ENCODE measurements around the gene ANKS6.

DNA sequence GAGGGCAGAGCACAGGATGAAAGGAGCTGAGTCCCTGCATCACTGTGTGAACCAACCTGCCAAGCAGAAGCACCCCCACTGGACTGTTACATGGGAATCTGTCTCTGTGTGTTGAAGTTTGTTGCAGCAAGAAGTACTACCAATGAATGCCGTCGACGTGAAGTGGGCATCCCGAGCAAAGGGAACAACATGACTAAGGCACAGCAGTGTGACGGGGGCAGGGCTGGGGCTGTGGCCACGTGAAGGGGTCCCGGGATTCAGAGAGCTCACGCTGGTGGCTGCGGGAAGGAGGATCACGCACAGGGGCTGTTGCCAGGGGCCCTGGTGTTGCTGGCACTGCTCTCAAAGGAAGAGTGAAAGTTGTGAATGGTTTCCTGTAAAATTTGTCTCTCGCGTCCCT lies 60.1 kb downstream of the ANKS6 start:
- TF ChIP-seq POLR2A (IDR thresholded peaks at IDR 0.05): no peak
- TF ChIP-seq, protein P1, sequence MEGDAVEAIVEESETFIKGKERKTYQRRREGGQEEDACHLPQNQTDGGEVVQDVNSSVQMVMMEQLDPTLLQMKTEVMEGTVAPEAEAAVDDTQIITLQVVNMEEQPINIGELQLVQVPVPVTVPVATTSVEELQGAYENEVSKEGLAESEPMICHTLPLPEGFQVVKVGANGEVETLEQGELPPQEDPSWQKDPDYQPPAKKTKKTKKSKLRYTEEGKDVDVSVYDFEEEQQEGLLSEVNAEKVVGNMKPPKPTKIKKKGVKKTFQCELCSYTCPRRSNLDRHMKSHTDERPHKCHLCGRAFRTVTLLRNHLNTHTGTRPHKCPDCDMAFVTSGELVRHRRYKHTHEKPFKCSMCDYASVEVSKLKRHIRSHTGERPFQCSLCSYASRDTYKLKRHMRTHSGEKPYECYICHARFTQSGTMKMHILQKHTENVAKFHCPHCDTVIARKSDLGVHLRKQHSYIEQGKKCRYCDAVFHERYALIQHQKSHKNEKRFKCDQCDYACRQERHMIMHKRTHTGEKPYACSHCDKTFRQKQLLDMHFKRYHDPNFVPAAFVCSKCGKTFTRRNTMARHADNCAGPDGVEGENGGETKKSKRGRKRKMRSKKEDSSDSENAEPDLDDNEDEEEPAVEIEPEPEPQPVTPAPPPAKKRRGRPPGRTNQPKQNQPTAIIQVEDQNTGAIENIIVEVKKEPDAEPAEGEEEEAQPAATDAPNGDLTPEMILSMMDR (IDR thresholded peaks at IDR 0.05): no peak
